M059J (cell line): ENCODE measurements around the gene RIGI. TPM values are rescaled to one million over a fixed set of nuclear protein-coding genes. Genes with fewer than 3 reads are reported as not detected.
"Not testable (repeated sequence)": the region's sequence is repeated elsewhere in the genome, so short reads cannot be mapped to it uniquely, and the experiment has no call there.

Experiments used
- DNase-seq: peaks from one replicate; pipeline ENCODE4 v3.0.0-alpha.2; 2012; ENCODE audit warnings: low read depth
- total RNA-seq: library from RNA; depleted of rRNA; stranded (reverse); fragments of >200 nt; shearing (Covaris generic); gene quantifications from 2 replicates; pipeline ENCODE4 v1.2.3, GENCODE V29; 2014; rRNA removed

The RIGI gene
- 93.4 and 142 TPM in 2 replicates for total RNA-seq

- DNase-seq: peak; percentile 96
These were observed at the start of gene RIGI for GRCh38 chr9:32526041-32526706. TSS of gene RIGI (minus strand) at chr9:32526196. CDS start at chr9:32526166, 30 bp downstream.

GRCh38 chr9:32574858-32575257, 48.9 kb upstream of the RIGI start:
- DNase-seq: no peak

GRCh38 chr9:32573821-32574220, 47.8 kb upstream of the RIGI start:
- no peak for DNase-seq

- peak; percentile 92 for DNase-seq
These were observed 47.0 kb upstream of the RIGI start, which contains the start of gene NDUFB6 for GRCh38 chr9:32572900-32573523. TSS of gene NDUFB6 (minus strand) at chr9:32573159. CDS start at chr9:32573060, 99 bp downstream.

GRCh38 chr9:32571969-32572899, 46.2 kb upstream of the RIGI start:
- peak; percentile 89 for DNase-seq

- no peak for DNase-seq
These were observed 44.3 kb upstream of the RIGI start for GRCh38 chr9:32570262-32570661.

- DNase-seq: no peak
These were observed 40.8 kb upstream of the RIGI start for GRCh38 chr9:32566770-32567169.

- no peak for DNase-seq
These were observed 40.0 kb upstream of the RIGI start for GRCh38 chr9:32565967-32566366.

- no peak for DNase-seq
These were observed 32.5 kb upstream of the RIGI start for GRCh38 chr9:32558408-32558934.

- no peak for DNase-seq
These were observed 28.6 kb upstream of the RIGI start for GRCh38 chr9:32554591-32554990.

- no peak for DNase-seq
These were observed 28.1 kb upstream of the RIGI start for GRCh38 chr9:32554107-32554506.

GRCh38 chr9:32552172-32552872, 26.3 kb upstream of the RIGI start, which contains the start of the genes SMIM27 and TOPORS:
TSS of gene SMIM27 (plus strand) at chr9:32552327. CDS start at chr9:32552435, 108 bp downstream.
TSS of gene TOPORS (minus strand) at chr9:32552586. CDS start at chr9:32552436, 150 bp downstream.
- peak; percentile 92 for DNase-seq

- peak; percentile 88 for DNase-seq
These were observed 25.5 kb upstream of the RIGI start for GRCh38 chr9:32551276-32552051.

GRCh38 chr9:32550562-32551275, 24.7 kb upstream of the RIGI start:
- DNase-seq: peak; percentile 88

- DNase-seq: peak; percentile 30
These were observed 24.2 kb upstream of the RIGI start for GRCh38 chr9:32550150-32550561.

- DNase-seq: not testable (repeated sequence)
These were observed 22.2 kb upstream of the RIGI start for GRCh38 chr9:32548213-32548612.

- DNase-seq: no peak
These were observed 19.9 kb upstream of the RIGI start for GRCh38 chr9:32545884-32546283.

GRCh38 chr9:32543047-32543446, 17.1 kb upstream of the RIGI start:
- no peak for DNase-seq

GRCh38 chr9:32533816-32534215, 7.8 kb upstream of the RIGI start:
- DNase-seq: no peak

- no peak for DNase-seq
These were observed 7.3 kb upstream of the RIGI start for GRCh38 chr9:32533336-32533735.
